ENCODE results near the gene SCAMP5. TPM values are rescaled to one million over a fixed set of nuclear protein-coding genes. Genes with fewer than 3 reads are reported as not detected.

The SCAMP5 gene
- total RNA-seq, 4 donors from 2014 or later, result 3.3 to 6.4 (median 4.3) TPM

- WGBS, result 73% methylated on average over 5 of the region's 5 CpGs
- no peaks in the 10 kb centered on the region for H3K4me1 ChIP-seq
- peaks cover 0 to 42% (median 0%) of the 10 kb centered on the region in 4 donors for H3K27me3 ChIP-seq
- no peak overlapping the region for H3K27ac ChIP-seq (replicated peaks in 1 of 4)
- H3K9me3 ChIP-seq, result no peaks in the 10 kb centered on the region
- TF ChIP-seq POLR2A (IDR thresholded peaks at IDR 0.05; ENCODE audit: low read depth) (no peak), POLR2AphosphoS5 (IDR thresholded peaks at IDR 0.05) (no peak), EP300 (IDR thresholded peaks at IDR 0.05) (no peak)
- TF ChIP-seq, protein P1, sequence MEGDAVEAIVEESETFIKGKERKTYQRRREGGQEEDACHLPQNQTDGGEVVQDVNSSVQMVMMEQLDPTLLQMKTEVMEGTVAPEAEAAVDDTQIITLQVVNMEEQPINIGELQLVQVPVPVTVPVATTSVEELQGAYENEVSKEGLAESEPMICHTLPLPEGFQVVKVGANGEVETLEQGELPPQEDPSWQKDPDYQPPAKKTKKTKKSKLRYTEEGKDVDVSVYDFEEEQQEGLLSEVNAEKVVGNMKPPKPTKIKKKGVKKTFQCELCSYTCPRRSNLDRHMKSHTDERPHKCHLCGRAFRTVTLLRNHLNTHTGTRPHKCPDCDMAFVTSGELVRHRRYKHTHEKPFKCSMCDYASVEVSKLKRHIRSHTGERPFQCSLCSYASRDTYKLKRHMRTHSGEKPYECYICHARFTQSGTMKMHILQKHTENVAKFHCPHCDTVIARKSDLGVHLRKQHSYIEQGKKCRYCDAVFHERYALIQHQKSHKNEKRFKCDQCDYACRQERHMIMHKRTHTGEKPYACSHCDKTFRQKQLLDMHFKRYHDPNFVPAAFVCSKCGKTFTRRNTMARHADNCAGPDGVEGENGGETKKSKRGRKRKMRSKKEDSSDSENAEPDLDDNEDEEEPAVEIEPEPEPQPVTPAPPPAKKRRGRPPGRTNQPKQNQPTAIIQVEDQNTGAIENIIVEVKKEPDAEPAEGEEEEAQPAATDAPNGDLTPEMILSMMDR (IDR thresholded peaks at IDR 0.05), result no peak
- intact Hi-C loops (cut with DNase I), result no loop called here
- DNase-seq (ENCODE audit: extremely low spot score), result no peak
- H3K36me3 ChIP-seq, result no peaks in the 10 kb centered on the region
- no peak overlapping the region for H3K4me3 ChIP-seq
Measured at GRCh38 chr15:74982183-74982582, 13.2 kb upstream of the SCAMP5 start.

GRCh38 chr15:74983725-74984231 lies 11.6 kb upstream of the SCAMP5 start:
- Histone ChIP-seq H3K27me3 (peaks cover 0 to 42% (median 0%) of the 10 kb centered on the region in 4 donors), H3K4me1 (no peaks in the 10 kb centered on the region), H3K4me3 (no peak overlapping the region), H3K36me3 (no peaks in the 10 kb centered on the region), H3K9me3 (no peaks in the 10 kb centered on the region), H3K27ac (replicated peaks in 1 of 4) (no peak overlapping the region)
- 36% methylated on average over 4 of the region's 4 CpGs for WGBS
- TF ChIP-seq EP300 (IDR thresholded peaks at IDR 0.05), result no peak
- TF ChIP-seq POLR2A (IDR thresholded peaks at IDR 0.05; ENCODE audit: low read depth), result no peak
- TF ChIP-seq POLR2AphosphoS5 (IDR thresholded peaks at IDR 0.05), result no peak
- TF ChIP-seq, protein P1 (IDR thresholded peaks at IDR 0.05), result no peak
- intact Hi-C loops (cut with DNase I), result no loop called here
- DNase-seq (ENCODE audit: extremely low spot score), result no peak

- Histone ChIP-seq H3K4me3 (no peak overlapping the region), H3K27ac (replicated peaks in 1 of 4) (no peak overlapping the region), H3K36me3 (no peaks in the 10 kb centered on the region), H3K9me3 (no peaks in the 10 kb centered on the region), H3K4me1 (no peaks in the 10 kb centered on the region), H3K27me3 (peaks cover 0 to 43% (median 0%) of the 10 kb centered on the region in 4 donors)
- WGBS, result 53% methylated on average over 4 of the region's 4 CpGs
- DNase-seq (ENCODE audit: extremely low spot score), result no peak
- intact Hi-C loops (cut with DNase I), result no loop called here
- TF ChIP-seq, protein P1 (IDR thresholded peaks at IDR 0.05), result peak in 1 of 3 experiments; percentile 8
- no peak for TF ChIP-seq EP300 (IDR thresholded peaks at IDR 0.05)
Measured at GRCh38 chr15:74988007-74988800, 7.2 kb upstream of the SCAMP5 start.

DNA sequence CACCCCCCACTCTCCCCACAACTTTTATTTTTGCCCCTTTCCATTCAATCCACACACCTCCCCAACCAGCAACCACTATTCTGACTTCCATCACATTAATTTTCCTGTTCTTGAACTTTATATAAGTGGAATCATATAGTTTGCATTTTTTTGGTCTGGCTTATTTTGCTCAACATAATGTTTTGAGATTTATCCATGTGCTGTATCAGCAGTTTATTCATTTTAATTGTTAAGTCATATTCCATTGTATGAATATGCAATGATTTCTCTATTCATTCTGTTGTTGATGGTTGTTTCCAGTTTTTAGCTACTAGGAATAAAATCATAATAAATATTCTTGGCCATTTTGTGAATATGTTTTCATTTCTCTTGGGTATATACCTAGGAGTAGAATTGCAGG lies 5.8 kb upstream of the SCAMP5 start:
- intact Hi-C loops (cut with DNase I), result no loop called here
- Histone ChIP-seq H3K9me3 (no peaks in the 10 kb centered on the region), H3K27ac (replicated peaks in 1 of 4) (no peak overlapping the region), H3K36me3 (no peaks in the 10 kb centered on the region), H3K4me3 (no peak overlapping the region), H3K4me1 (peaks cover 0 to 2% (median 0%) of the 10 kb centered on the region in 4 donors), H3K27me3 (peaks cover 0 to 43% (median 0%) of the 10 kb centered on the region in 4 donors)
- TF ChIP-seq EP300 (IDR thresholded peaks at IDR 0.05) (no peak), POLR2A (IDR thresholded peaks at IDR 0.05; ENCODE audit: low read depth) (no peak), POLR2AphosphoS5 (IDR thresholded peaks at IDR 0.05) (no peak)
- DNase-seq (ENCODE audit: extremely low spot score), result no peak

GRCh38 chr15:74992619-74993018 lies 2.7 kb upstream of the SCAMP5 start:
- WGBS, result 31% methylated on average over 1 of the region's 1 CpG
- H3K27me3 ChIP-seq, result peaks cover 0 to 40% (median 3%) of the 10 kb centered on the region in 4 donors
- no peaks in the 10 kb centered on the region for H3K9me3 ChIP-seq
- H3K4me1 ChIP-seq, result peaks cover 8 to 27% (median 16%) of the 10 kb centered on the region in 4 donors
- H3K27ac ChIP-seq (replicated peaks in 1 of 4), result no peak overlapping the region
- intact Hi-C loops (cut with DNase I), result no loop called here
- H3K36me3 ChIP-seq, result no peaks in the 10 kb centered on the region
- H3K4me3 ChIP-seq, result no peak overlapping the region
- TF ChIP-seq, protein P1 (IDR thresholded peaks at IDR 0.05), result no peak
- TF ChIP-seq POLR2A (IDR thresholded peaks at IDR 0.05; ENCODE audit: low read depth), result no peak
- TF ChIP-seq POLR2AphosphoS5 (IDR thresholded peaks at IDR 0.05), result no peak
- TF ChIP-seq EP300 (IDR thresholded peaks at IDR 0.05), result no peak
- no peak for DNase-seq (ENCODE audit: extremely low spot score)

Data from esophagus muscularis mucosa (tissue), 4 donors.